ENCODE results near the gene PACRG. TPM values are rescaled to one million over a fixed set of nuclear protein-coding genes. Genes with fewer than 3 reads are reported as not detected.

PACRG gene
- total RNA-seq, 1 experiment from 2014 or later = 0.26 TPM

- Mint-ChIP-seq H3K27me3 (ENCODE audit: low read depth) (no peaks in the 10 kb centered on the region), H3K4me1 (peaks cover 1 to 10% of the 10 kb centered on the region in 2 experiments), H3K4me3 (no peak overlapping the region), H3K36me3 (ENCODE audit: insufficient read depth in 1 of 3, low read depth in 3 of 3) (peaks cover 0 to 11% (median 0%) of the 10 kb centered on the region in 3 experiments; a peak in 3 of 7 replicates), H3K9me3 (peaks cover 4 to 7% of the 10 kb centered on the region in 2 experiments; a peak in 3 of 5 replicates), H3K27ac (no peak overlapping the region)
- no peak overlapping the region for H2AFZ ChIP-seq (ENCODE audit: low read length)
- no peak overlapping the region for H2AK5ac ChIP-seq (ENCODE audit: insufficient read length, low read length)
- H3K56ac ChIP-seq (ENCODE audit: insufficient read length, low read depth, low read length) = no peak overlapping the region
- H3K9ac ChIP-seq (ENCODE audit: extremely low read depth, insufficient read length, low read length) = no peak overlapping the region
- DNase-seq = no peak
- H2BK15ac ChIP-seq (ENCODE audit: low read depth, low read length) = no peak overlapping the region
- H3K4me1 ChIP-seq (ENCODE audit: insufficient read depth, low read length) = no peaks in the 10 kb centered on the region
- no peaks in the 10 kb centered on the region for H3K9me3 ChIP-seq (ENCODE audit: control insufficient read depth, low read depth, low read length)
- no peak overlapping the region for H4K8ac ChIP-seq (replicated peaks; ENCODE audit: insufficient read length, low read depth, low read length)
- H2BK120ac ChIP-seq (ENCODE audit: low read depth, low read length, poor library complexity, severe bottlenecking) = no peak overlapping the region
- H3K23ac ChIP-seq (ENCODE audit: insufficient read length, low read depth, low read length) = no peak overlapping the region
- no peak overlapping the region for H4K91ac ChIP-seq (ENCODE audit: insufficient read length, low read depth, low read length)
- H3T11ph ChIP-seq (ENCODE audit: low read length) = no peak overlapping the region
- H3K4ac ChIP-seq (ENCODE audit: low read depth, low read length) = no peak overlapping the region
- WGBS (ENCODE audit: extremely low coverage, insufficient read length, low lambda C conversion rate) = no CpG with 5 or more reads among the region's 6 CpGs
- no peak for TF ChIP-seq CTCF (conservative IDR thresholded peaks at IDR 0.05)
- no peak overlapping the region for H2BK20ac ChIP-seq (ENCODE audit: low read depth, low read length, poor library complexity, severe bottlenecking)
- no peak overlapping the region for H3K4me2 ChIP-seq (ENCODE audit: insufficient read depth, insufficient read length, low read length)
- H3K79me2 ChIP-seq (ENCODE audit: insufficient read depth, low read length) = no peaks in the 10 kb centered on the region
- no peaks in the 10 kb centered on the region for H3K27me3 ChIP-seq (ENCODE audit: insufficient read depth, low read length)
- H3K79me1 ChIP-seq (ENCODE audit: insufficient read depth, low read depth, low read length, poor library complexity, severe bottlenecking) = no peaks in the 10 kb centered on the region
- no peaks in the 10 kb centered on the region for H3K23me2 ChIP-seq (ENCODE audit: insufficient read length, low read depth, low read length, poor library complexity, severe bottlenecking)
- H3K14ac ChIP-seq (ENCODE audit: insufficient read depth, low read length) = no peak overlapping the region
- H2BK12ac ChIP-seq (ENCODE audit: insufficient read length, low read depth, low read length) = no peak overlapping the region
- no peak overlapping the region for H3K27ac ChIP-seq (ENCODE audit: insufficient read length, low read depth, low read length)
- H2BK5ac ChIP-seq (ENCODE audit: insufficient read length, low read length) = no peak overlapping the region
- H4K5ac ChIP-seq (ENCODE audit: insufficient read length, low read depth, low read length) = no peak overlapping the region
- no peak overlapping the region for H3K18ac ChIP-seq (ENCODE audit: insufficient read length, low read depth, low read length)
- H4K20me1 ChIP-seq (ENCODE audit: control insufficient read depth, insufficient read depth, insufficient read length) = no peaks in the 10 kb centered on the region
Observed at GRCh38 chr6:162708971-162709370, 18.8 kb upstream of the PACRG start.
